HepG2 (cell line): Measurements from ENCODE around the gene LST1. TPM values are rescaled to one million over a fixed set of nuclear protein-coding genes. Genes with fewer than 3 reads are reported as not detected.

ENCODE experiments used
- ATAC-seq: fragments of 200-7000 bp; cut with Tn5 transposase; 3 replicates; pipeline ENCODE4 v1.9.1; 2020; ENCODE audit warnings: mild to moderate bottlenecking, moderate library complexity
- BruUV-seq: library from RNA; stranded (reverse); fragments of 400-500 nt; replicated peaks from 2 replicates; lab custom pipeline; 2021; lab: Mats Ljungman, UMichigan
- CTCF ChIA-PET: fragments of 300-600 bp; formaldehyde crosslinking; extraction: SDS; loops from one replicate; lab custom pipeline; 2021; ENCODE audit warnings: low total read pairs, inconsistent platforms, low intra/inter-chr PET ratio; lab: Yijun Ruan, JAX
- POLR2A ChIA-PET: fragments of 350-600 bp; sonication (Branson Sonifier 250); formaldehyde crosslinking; loops from one replicate; lab custom pipeline; 2020; ENCODE audit warnings: antibody characterized with exemption, inconsistent platforms; lab: Yijun Ruan, JAX
- DNase-seq: peaks from one replicate; pipeline ENCODE4 v3.0.0-alpha.2; 2015; ENCODE audit warnings: low spot score
- FAIRE-seq: peaks from 3 replicates; lab custom pipeline; 2011; peaks lifted over from hg19 to GRCh38; lab: Jason Lieb, UNC
- H2AFZ ChIP-seq: one replicate; pipeline ENCODE4 v1.6.1; 2011; ENCODE audit warnings: low read length, inconsistent platforms
- H3K27ac ChIP-seq: fragments of 300-600 bp; 3 replicates; pipeline ENCODE4 v1.8.0; 2011; ENCODE audit warnings: mixed run types, mild to moderate bottlenecking, mixed read lengths, low read length, inconsistent platforms; ENCODE audit not compliant: insufficient read depth; ENCODE audit errors: extremely low read length
- H3K27me3 ChIP-seq, 2 experiments: fragments of 200-600 bp in 1 of 2; 2 replicates in 1 of 2; 3 replicates in 1 of 2; pipeline versions ENCODE4 v1.6.0 to v1.8.0; 2011; ENCODE audit warnings: low read length in 2 of 2, mild to moderate bottlenecking in 2 of 2, moderate library complexity in 2 of 2, inconsistent platforms in 1 of 2; ENCODE audit not compliant: insufficient read depth in 2 of 2, control insufficient read depth in 1 of 2
- H3K36me3 ChIP-seq, 2 experiments: fragments of 200-600 bp in 1 of 2; replicated peaks in 1 of 2; 2 replicates in 1 of 2; 3 replicates in 1 of 2; pipeline versions ENCODE4 v1.5.1 to v1.8.0; 2011; ENCODE audit warnings: low read length in 2 of 2, inconsistent platforms in 1 of 2; ENCODE audit not compliant: insufficient read depth in 2 of 2, control insufficient read depth in 1 of 2
- H3K4me1 ChIP-seq: 2 replicates; pipeline ENCODE4 v1.5.1; 2012; ENCODE audit warnings: low read length, inconsistent platforms; ENCODE audit not compliant: insufficient read depth
- H3K4me2 ChIP-seq: 2 replicates; pipeline ENCODE4 v1.6.0; 2011; ENCODE audit warnings: low read depth, low read length, inconsistent platforms
- H3K4me3 ChIP-seq, 3 experiments: fragments of 200-600 bp in 1 of 3; sonication (generic), shearing (Covaris generic) in 1 of 3; replicated peaks in 1 of 3; 2 replicates each; pipeline ENCODE4 v1.5.1; 2011 to 2016; ENCODE audit warnings: low read length in 3 of 3, inconsistent platforms in 2 of 3, low read depth in 2 of 3, mild to moderate bottlenecking in 2 of 3, control low read depth in 1 of 3, mixed read lengths in 1 of 3; ENCODE audit not compliant: insufficient read depth in 1 of 3
- H3K79me2 ChIP-seq: one replicate; pipeline ENCODE4 v1.6.1; 2011; ENCODE audit warnings: low read length, inconsistent platforms; ENCODE audit not compliant: insufficient read depth
- H3K9ac ChIP-seq: 2 replicates; pipeline ENCODE4 v1.6.0; 2011; ENCODE audit warnings: mild to moderate bottlenecking, low read depth, low read length, inconsistent platforms; ENCODE audit not compliant: insufficient read depth
- H3K9me3 ChIP-seq: 2 replicates; pipeline ENCODE4 v1.5.1; 2012; ENCODE audit warnings: mild to moderate bottlenecking, low read length
- H4K20me1 ChIP-seq: 2 replicates; pipeline ENCODE4 v1.6.0; 2011; ENCODE audit warnings: inconsistent platforms, mild to moderate bottlenecking, low read length, moderate library complexity; ENCODE audit not compliant: insufficient read depth
- HNF4A ChIP-seq: sonication (generic); formaldehyde crosslinking; IDR thresholded peaks from 2 replicates; pipeline ENCODE4 v1.4.0; 2020; ENCODE audit warnings: missing genetic modification reagents
- STAG1 ChIP-seq: sonication (generic); formaldehyde crosslinking; IDR thresholded peaks from 2 replicates; pipeline ENCODE4 v1.4.0; 2020; ENCODE audit warnings: missing genetic modification reagents
- WGBS: methylation state at CpG from one replicate; pipeline ENCODE4 v1.1.6; 2017; ENCODE audit warnings: low lambda C conversion rate; 5-methylcytosine and 5-hydroxymethylcytosine counted together
- in situ Hi-C: cut with HindIII; loops from 2 replicates; pipeline ENCODE4 v1.10.0; 2017; ENCODE audit warnings: low pct_unique_long_range_greater_than_20kb; ENCODE audit not compliant: extremely low pct_ligation_motif_present
- intact Hi-C: fragments of 100-400 bp; cut with micrococcal nuclease; formaldehyde crosslinking; loops from one replicate; pipeline ENCODE4 v1.10.0; 2022; ENCODE audit not compliant: unreplicated experiment
- polyA plus RNA-seq, 8 experiments: library from polyadenylated mRNA; depleted of rRNA in 3 of 8; stranded (reverse) in 7 of 8; unstranded in 1 of 8; fragments of >200 nt; fragmentation: Illumina TruSeq in 4 of 8; extraction: Trizol in 4 of 8; gene quantifications; 2 replicates each; pipeline versions ENCODE4 v1.2.1 to v1.2.3, GENCODE V29; 2011 to 2016; ENCODE audit warnings: low read depth in 4 of 8, missing spikeins in 1 of 8, mixed read lengths in 1 of 8; ENCODE audit not compliant: insufficient read depth in 1 of 8
- total RNA-seq, 5 experiments: library from RNA; depleted of rRNA; stranded (reverse); fragments of >200 nt; fragmentation: Illumina TruSeq; extraction: Trizol; gene quantifications; 2 replicates each; pipeline ENCODE4 v1.2.3, GENCODE V29; 2016; ENCODE audit warnings: low read depth in 1 of 5
- TF ChIP-seq, protein P1 (sequence below): sonication (generic); formaldehyde crosslinking; IDR thresholded peaks from 2 replicates; pipeline ENCODE4 v1.5.0; 2020; ENCODE audit warnings: mild to moderate bottlenecking, missing genetic modification reagents, moderate library complexity

Gene LST1
- total and polyA plus RNA-seq, 2 of the 13 experiments (the other 11 are each of a cell fraction or from before 2014, with no cell fraction given): not detected

GRCh38 chr6:31574106-31575061, 11.7 kb upstream of the LST1 start:
- Histone ChIP-seq H3K27me3 (peaks cover 20 to 88% of the 10 kb centered on the region in 2 experiments), H3K79me2 (no peaks in the 10 kb centered on the region), H3K9me3 (no peaks in the 10 kb centered on the region), H3K4me3 (no peak overlapping the region), H3K9ac (no peak overlapping the region), H4K20me1 (no peaks in the 10 kb centered on the region), H3K36me3 (no peaks in the 10 kb centered on the region), H3K27ac (no peak overlapping the region), H3K4me2 (no peak overlapping the region), H2AFZ (no peak overlapping the region), H3K4me1 (no peaks in the 10 kb centered on the region)
- DNase-seq (no peak), FAIRE-seq (no peak), ATAC-seq (peak; percentile 15; the same call in 2 of the 3 replicates)
- intact Hi-C loops (no loop called here), in situ Hi-C loops (no loop called here)
- CTCF ChIA-PET: no interaction called here
- WGBS: 16% methylated on average over 14 of the region's 14 CpGs
- POLR2A ChIA-PET: interaction anchor here (0.9 to 1.9 kb wide), 4 partner anchors 27 to 77 kb away, joined by 3 to 8 read pairs (median 4); partner anchors contain the start of genes DDX39B and NFKBIL1
- no TSS peak for BruUV-seq
- peak; percentile 7; the same call in 1 of the 2 replicates for TF ChIP-seq STAG1 (CRISPR knock-in tag)
- TF ChIP-seq, protein P1, sequence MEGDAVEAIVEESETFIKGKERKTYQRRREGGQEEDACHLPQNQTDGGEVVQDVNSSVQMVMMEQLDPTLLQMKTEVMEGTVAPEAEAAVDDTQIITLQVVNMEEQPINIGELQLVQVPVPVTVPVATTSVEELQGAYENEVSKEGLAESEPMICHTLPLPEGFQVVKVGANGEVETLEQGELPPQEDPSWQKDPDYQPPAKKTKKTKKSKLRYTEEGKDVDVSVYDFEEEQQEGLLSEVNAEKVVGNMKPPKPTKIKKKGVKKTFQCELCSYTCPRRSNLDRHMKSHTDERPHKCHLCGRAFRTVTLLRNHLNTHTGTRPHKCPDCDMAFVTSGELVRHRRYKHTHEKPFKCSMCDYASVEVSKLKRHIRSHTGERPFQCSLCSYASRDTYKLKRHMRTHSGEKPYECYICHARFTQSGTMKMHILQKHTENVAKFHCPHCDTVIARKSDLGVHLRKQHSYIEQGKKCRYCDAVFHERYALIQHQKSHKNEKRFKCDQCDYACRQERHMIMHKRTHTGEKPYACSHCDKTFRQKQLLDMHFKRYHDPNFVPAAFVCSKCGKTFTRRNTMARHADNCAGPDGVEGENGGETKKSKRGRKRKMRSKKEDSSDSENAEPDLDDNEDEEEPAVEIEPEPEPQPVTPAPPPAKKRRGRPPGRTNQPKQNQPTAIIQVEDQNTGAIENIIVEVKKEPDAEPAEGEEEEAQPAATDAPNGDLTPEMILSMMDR: peak; percentile 27
- TF ChIP-seq HNF4A (CRISPR knock-in tag): no peak
